Endothelial cell of umbilical vein (primary cell): ENCODE data around the gene CTNNA2. TPM values are rescaled to one million over a fixed set of nuclear protein-coding genes. Genes with fewer than 3 reads are reported as not detected.

ENCODE experiments used
- BruUV-seq: library from RNA; stranded (reverse); fragments of 400-500 nt; replicated peaks from 2 replicates; lab custom pipeline; 2021; lab: Mats Ljungman, UMichigan
- CTCF ChIA-PET: fragments of 300-600, 350-600 bp; sonication (Branson Sonifier 250); formaldehyde crosslinking; loops from one replicate; lab custom pipeline; 2021; ENCODE audit warnings: antibody characterized with exemption, inconsistent platforms; lab: Charles Lee
- POLR2A ChIA-PET: fragments of 300-600, 350-600 bp; sonication (Branson Sonifier 250); formaldehyde crosslinking; loops from one replicate; lab custom pipeline; 2021; ENCODE audit warnings: antibody characterized with exemption, inconsistent platforms; lab: Charles Lee
- DNase-seq: peaks from one replicate; pipeline ENCODE4 v3.0.0-alpha.2; 2011; ENCODE audit warnings: low read depth, low spot score
- FAIRE-seq: peaks from 2 replicates; lab custom pipeline; 2011; peaks lifted over from hg19 to GRCh38; lab: Jason Lieb, UNC
- H2AFZ ChIP-seq: 2 replicates; pipeline ENCODE4 v1.6.0; 2012; ENCODE audit warnings: low read depth, low read length, control low read depth, inconsistent platforms
- H3K27ac ChIP-seq: 2 replicates; pipeline ENCODE4 v1.5.1; 2011; ENCODE audit warnings: low read depth, mild to moderate bottlenecking, control low read depth, low read length, moderate library complexity; ENCODE audit not compliant: insufficient read depth
- H3K27me3 ChIP-seq, 2 experiments: 2 replicates each; pipeline versions ENCODE4 v1.6.0 to v1.6.1; 2011; ENCODE audit warnings: low read length in 2 of 2, mixed read lengths in 1 of 2; ENCODE audit not compliant: control insufficient read depth in 2 of 2, insufficient read depth in 2 of 2
- H3K36me3 ChIP-seq, 2 experiments: 2 replicates in 1 of 2; 3 replicates in 1 of 2; pipeline ENCODE4 v1.5.1; 2011; ENCODE audit warnings: low read length in 2 of 2, mild to moderate bottlenecking in 1 of 2, moderate library complexity in 1 of 2; ENCODE audit not compliant: control insufficient read depth in 2 of 2, insufficient read depth in 2 of 2; ENCODE audit errors: extremely low read depth in 1 of 2
- H3K4me1 ChIP-seq: 3 replicates; pipeline ENCODE4 v1.5.1; 2011; ENCODE audit warnings: mild to moderate bottlenecking, low read length; ENCODE audit not compliant: control insufficient read depth, insufficient read depth; ENCODE audit errors: extremely low read depth
- H3K4me2 ChIP-seq: 2 replicates; pipeline ENCODE4 v1.6.1; 2011; ENCODE audit warnings: low read length, control low read depth, mixed read lengths; ENCODE audit not compliant: insufficient read depth
- H3K4me3 ChIP-seq, 3 experiments: fragments of 200-600 bp in 1 of 3; sonication (generic), shearing (Covaris generic) in 1 of 3; replicated peaks in 1 of 3; 2 replicates each; pipeline ENCODE4 v1.5.1; 2011 to 2016; ENCODE audit warnings: control low read depth in 3 of 3, low read length in 3 of 3, mild to moderate bottlenecking in 2 of 3, inconsistent platforms in 1 of 3, low read depth in 1 of 3, moderate library complexity in 1 of 3; ENCODE audit not compliant: insufficient read depth in 1 of 3
- H3K79me2 ChIP-seq: 2 replicates; pipeline ENCODE4 v1.6.0; 2012; ENCODE audit warnings: low read length, inconsistent platforms; ENCODE audit not compliant: control insufficient read depth, insufficient read depth
- H3K9ac ChIP-seq: replicated peaks from 2 replicates; pipeline ENCODE3; 2011; ENCODE audit warnings: low read length, control low read depth; ENCODE audit not compliant: insufficient read depth; ENCODE audit errors: extremely low read depth
- H3K9me1 ChIP-seq: replicated peaks from 3 replicates; pipeline ENCODE4 v1.6.0; 2011; ENCODE audit warnings: mild to moderate bottlenecking, low read length; ENCODE audit not compliant: control insufficient read depth, insufficient read depth; ENCODE audit errors: extremely low read depth
- H3K9me3 ChIP-seq: replicated peaks from 2 replicates; pipeline ENCODE4 v1.5.1; 2012; ENCODE audit warnings: low read length, inconsistent platforms; ENCODE audit not compliant: control insufficient read depth, insufficient read depth
- H4K20me1 ChIP-seq: replicated peaks from 2 replicates; pipeline ENCODE3; 2011; ENCODE audit warnings: mild to moderate bottlenecking, low read length; ENCODE audit not compliant: control insufficient read depth, insufficient read depth; ENCODE audit errors: extremely low read depth
- EZH2 ChIP-seq: IDR thresholded peaks from 2 replicates; pipeline ENCODE4 v1.6.1; 2012; ENCODE audit warnings: borderline replicate concordance, low read depth, mild to moderate bottlenecking, moderate library complexity, low read length, inconsistent platforms; ENCODE audit not compliant: severe bottlenecking
- FOS ChIP-seq: IDR thresholded peaks from 2 replicates; pipeline ENCODE4 v1.6.1; 2011; ENCODE audit warnings: mild to moderate bottlenecking, low read length, moderate library complexity, borderline replicate concordance; ENCODE audit not compliant: insufficient read depth
- GATA2 ChIP-seq: IDR thresholded peaks from 2 replicates; pipeline ENCODE4 v1.7.0; 2011; ENCODE audit warnings: low read depth, mild to moderate bottlenecking, moderate library complexity, mixed read lengths, low read length; ENCODE audit not compliant: insufficient read length, insufficient read depth
- JUN ChIP-seq: IDR thresholded peaks from 2 replicates; pipeline ENCODE4 v1.6.1; 2011; ENCODE audit warnings: borderline replicate concordance, low read depth; ENCODE audit not compliant: insufficient read length, insufficient read depth
- MYC ChIP-seq: IDR thresholded peaks from one replicate; pipeline ENCODE4 v1.6.1; 2011; ENCODE audit warnings: mild to moderate bottlenecking, low read depth, low read length
- POLR2A ChIP-seq: IDR thresholded peaks from 2 replicates; pipeline ENCODE4 v1.6.1; 2012; ENCODE audit warnings: low read depth, mild to moderate bottlenecking, control low read depth, low read length
- POLR2AphosphoS5 ChIP-seq: IDR thresholded peaks from 2 replicates; pipeline ENCODE4 v1.6.1; 2012; ENCODE audit warnings: low read depth, mild to moderate bottlenecking, control low read depth, low read length, moderate library complexity; ENCODE audit not compliant: insufficient read depth
- dilution Hi-C: fragments of 300-500 bp; cut with MboI; formaldehyde crosslinking; loops from one replicate; pipeline ENCODE4 v1.15.0; 2019; ENCODE audit warnings: low sequenced_read_pairs; ENCODE audit not compliant: extremely low pct_ligation_motif_present
- intact Hi-C: fragments of 100-400 bp; cut with micrococcal nuclease; formaldehyde crosslinking; loops from one replicate; pipeline ENCODE4 v1.10.0; 2022
- polyA plus RNA-seq, 4 experiments: library from polyadenylated mRNA; depleted of rRNA in 3 of 4; stranded (reverse) in 3 of 4; unstranded in 1 of 4; fragments of >200 nt; gene quantifications; 2 replicates each; pipeline versions ENCODE4 v1.2.1 to v1.2.3, GENCODE V29; 2011 to 2012; ENCODE audit warnings: missing spikeins in 1 of 4
- total RNA-seq: library from RNA; stranded (reverse); gene quantifications from 2 replicates; pipeline ENCODE4 v1.2.3, GENCODE V29; 2021
- TF ChIP-seq, protein P1 (sequence below): IDR thresholded peaks from 2 replicates; pipeline ENCODE4 v1.6.1; 2011; ENCODE audit not compliant: insufficient read depth, insufficient read length
- TF ChIP-seq, protein P2 (sequence below), 2 donors: IDR thresholded peaks; 1 replicate in 1 of 2; 2 replicates in 1 of 2; pipeline ENCODE4 v1.5.1; 2011; ENCODE audit warnings: low read length in 2 of 2, mild to moderate bottlenecking in 2 of 2, moderate library complexity in 2 of 2, control low read depth in 1 of 2, inconsistent platforms in 1 of 2, low read depth in 1 of 2; ENCODE audit not compliant: insufficient read depth in 1 of 2; ENCODE audit errors: extremely low read depth in 1 of 2

CTNNA2 gene
- total and polyA plus RNA-seq, 2 donors (not counting 3 experiments of a cell fraction or from before 2014, with no cell fraction given) = not detected

DNA sequence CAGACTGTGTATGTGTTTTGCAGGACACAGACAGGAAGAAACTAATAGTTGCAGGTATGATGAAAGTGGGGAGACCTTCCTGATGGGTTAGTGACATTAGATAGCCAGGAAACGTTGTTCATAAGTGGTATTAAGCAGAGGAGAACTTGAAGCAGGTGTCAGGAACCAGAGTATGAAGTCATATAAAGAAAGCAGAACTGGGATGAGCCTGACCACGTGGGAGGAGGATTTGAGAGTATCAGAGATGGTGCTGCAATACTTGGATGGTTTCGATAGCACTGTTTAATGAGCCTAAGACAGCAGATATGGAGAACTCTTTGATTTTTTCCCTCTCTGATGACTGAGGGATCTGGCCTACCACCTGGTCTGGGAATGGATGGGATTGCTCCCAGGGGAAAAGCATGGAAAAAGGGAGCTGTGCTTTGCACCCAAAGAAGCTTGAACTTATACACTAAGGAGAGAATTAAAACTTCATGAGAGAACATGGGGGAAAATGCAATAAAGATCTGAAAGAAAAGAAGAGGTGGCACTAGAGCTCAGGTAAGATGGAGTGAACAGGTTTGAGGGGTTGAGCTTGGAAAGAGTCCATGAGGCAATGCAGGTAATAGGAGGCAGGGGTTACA lies 1017.7 kb downstream of the CTNNA2 start:
- CTCF ChIA-PET = no interaction called here
- intact Hi-C loops (no loop called here), dilution Hi-C loops (no loop called here)
- H4K20me1 ChIP-seq = no peaks in the 10 kb centered on the region
- TF ChIP-seq, protein P1, sequence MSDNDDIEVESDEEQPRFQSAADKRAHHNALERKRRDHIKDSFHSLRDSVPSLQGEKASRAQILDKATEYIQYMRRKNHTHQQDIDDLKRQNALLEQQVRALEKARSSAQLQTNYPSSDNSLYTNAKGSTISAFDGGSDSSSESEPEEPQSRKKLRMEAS = no peak
- TF ChIP-seq POLR2AphosphoS5 = no peak
- no peak for TF ChIP-seq GATA2
- TF ChIP-seq JUN = no peak
- TF ChIP-seq EZH2 = no peak
- TF ChIP-seq POLR2A = no peak
- TF ChIP-seq, protein P2, sequence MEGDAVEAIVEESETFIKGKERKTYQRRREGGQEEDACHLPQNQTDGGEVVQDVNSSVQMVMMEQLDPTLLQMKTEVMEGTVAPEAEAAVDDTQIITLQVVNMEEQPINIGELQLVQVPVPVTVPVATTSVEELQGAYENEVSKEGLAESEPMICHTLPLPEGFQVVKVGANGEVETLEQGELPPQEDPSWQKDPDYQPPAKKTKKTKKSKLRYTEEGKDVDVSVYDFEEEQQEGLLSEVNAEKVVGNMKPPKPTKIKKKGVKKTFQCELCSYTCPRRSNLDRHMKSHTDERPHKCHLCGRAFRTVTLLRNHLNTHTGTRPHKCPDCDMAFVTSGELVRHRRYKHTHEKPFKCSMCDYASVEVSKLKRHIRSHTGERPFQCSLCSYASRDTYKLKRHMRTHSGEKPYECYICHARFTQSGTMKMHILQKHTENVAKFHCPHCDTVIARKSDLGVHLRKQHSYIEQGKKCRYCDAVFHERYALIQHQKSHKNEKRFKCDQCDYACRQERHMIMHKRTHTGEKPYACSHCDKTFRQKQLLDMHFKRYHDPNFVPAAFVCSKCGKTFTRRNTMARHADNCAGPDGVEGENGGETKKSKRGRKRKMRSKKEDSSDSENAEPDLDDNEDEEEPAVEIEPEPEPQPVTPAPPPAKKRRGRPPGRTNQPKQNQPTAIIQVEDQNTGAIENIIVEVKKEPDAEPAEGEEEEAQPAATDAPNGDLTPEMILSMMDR (IDR thresholded peaks at IDR 0.05; ENCODE audit: extremely low read depth in 1 of 2, insufficient read depth in 1 of 2, low read depth in 1 of 2, low read length in 2 of 2) = no peak
- TF ChIP-seq FOS = no peak
- TF ChIP-seq MYC = no peak
- DNase-seq (no peak), FAIRE-seq (no peak)
- no TSS peak for BruUV-seq
- POLR2A ChIA-PET = no interaction called here
- no peaks in the 10 kb centered on the region for H3K79me2 ChIP-seq
- no peak overlapping the region for H3K27ac ChIP-seq
- no peaks in the 10 kb centered on the region for H3K4me1 ChIP-seq
- H3K36me3 ChIP-seq = no peaks in the 10 kb centered on the region
- H3K27me3 ChIP-seq = no peaks in the 10 kb centered on the region
- H3K4me2 ChIP-seq = no peak overlapping the region
- no peak overlapping the region for H3K9ac ChIP-seq
- no peak overlapping the region for H3K4me3 ChIP-seq
- no peak overlapping the region for H2AFZ ChIP-seq
- no peaks in the 10 kb centered on the region for H3K9me1 ChIP-seq
- no peaks in the 10 kb centered on the region for H3K9me3 ChIP-seq
